ENCODE measurements around the gene SLC2A11.

- TF ChIP-seq POLR2A (IDR thresholded peaks at IDR 0.05): no peak
- TF ChIP-seq CTCF (IDR thresholded peaks at IDR 0.05): no peak
Measured at GRCh38 chr22:23922921-23923320, 65.2 kb downstream of the SLC2A11 start.
